GM23338 (cell line): ENCODE data around the gene REG3A. TPM values are rescaled to one million over a fixed set of nuclear protein-coding genes. Genes with fewer than 3 reads are reported as not detected.

Experiments used
- ATAC-seq: fragments of 200-7000 bp; cut with Tn5 transposase; 3 replicates; pipeline ENCODE4 v1.9.1; 2020
- DNase-seq: peaks from one replicate; pipeline ENCODE4 v3.0.0-alpha.2; 2015; ENCODE audit warnings: low spot score
- H2AFZ ChIP-seq: fragments of 200-600 bp; sonication (generic); 2 replicates; pipeline ENCODE4 v1.8.0; 2016; ENCODE audit warnings: antibody characterized with exemption, mild to moderate bottlenecking, moderate library complexity
- H3F3A ChIP-seq: fragments of 200-600 bp; sonication (generic); replicated peaks from 2 replicates; pipeline ENCODE4 v1.8.0; 2017; ENCODE audit warnings: antibody characterized with exemption, mixed run types, low read depth
- H3K27ac ChIP-seq: fragments of 200-600 bp; sonication (generic); 2 replicates; pipeline ENCODE4 v1.6.1; 2016; ENCODE audit warnings: low read depth
- H3K27me3 ChIP-seq: fragments of 200-600 bp; sonication (generic); 2 replicates; pipeline ENCODE4 v1.8.0; 2016; ENCODE audit warnings: mild to moderate bottlenecking, mixed run types, moderate library complexity; ENCODE audit not compliant: insufficient read depth
- H3K36me3 ChIP-seq: fragments of 200-600 bp; sonication (generic); 2 replicates; pipeline ENCODE4 v1.8.0; 2016; ENCODE audit warnings: mild to moderate bottlenecking; ENCODE audit not compliant: insufficient read depth
- H3K4me1 ChIP-seq: fragments of 200-600 bp; sonication (generic); 2 replicates; pipeline ENCODE4 v1.8.0; 2016; ENCODE audit warnings: mild to moderate bottlenecking, moderate library complexity; ENCODE audit not compliant: insufficient read depth
- H3K4me2 ChIP-seq: fragments of 200-600 bp; sonication (generic); 2 replicates; pipeline ENCODE4 v1.7.1; 2017; ENCODE audit warnings: mixed run types
- H3K4me3 ChIP-seq: fragments of 200-600 bp; sonication (generic); 2 replicates; pipeline ENCODE4 v1.6.1; 2016; ENCODE audit warnings: mixed run types
- H3K79me2 ChIP-seq: fragments of 200-600 bp; sonication (generic); replicated peaks from 2 replicates; pipeline ENCODE4 v1.8.0; 2017; ENCODE audit warnings: mild to moderate bottlenecking; ENCODE audit not compliant: insufficient read depth
- H3K9me2 ChIP-seq: fragments of 200-600 bp; sonication (generic); 2 replicates; pipeline ENCODE4 v1.8.0; 2017; ENCODE audit not compliant: insufficient read depth
- H4K20me1 ChIP-seq: fragments of 200-600 bp; sonication (generic); replicated peaks from 2 replicates; pipeline ENCODE4 v1.8.0; 2017; ENCODE audit warnings: mild to moderate bottlenecking; ENCODE audit not compliant: insufficient read depth
- H3K27ac Mint-ChIP-seq: 2 replicates; pipeline ENCODE4 v1.8.0; 2020; ENCODE audit warnings: inconsistent platforms, mild to moderate bottlenecking, moderate library complexity, mixed read lengths
- H3K27me3 Mint-ChIP-seq: 3 replicates; pipeline ENCODE4 v1.8.0; 2022; ENCODE audit warnings: low read depth, mild to moderate bottlenecking, moderate library complexity, mixed read lengths, inconsistent platforms; ENCODE audit not compliant: insufficient read depth, poor library complexity
- H3K36me3 Mint-ChIP-seq: 3 replicates; pipeline ENCODE4 v1.8.0; 2021; ENCODE audit warnings: low read depth, mild to moderate bottlenecking, inconsistent platforms, moderate library complexity, mixed read lengths
- H3K4me1 Mint-ChIP-seq: 3 replicates; pipeline ENCODE4 v1.8.0; 2020; ENCODE audit warnings: mild to moderate bottlenecking, inconsistent platforms, mixed read lengths
- H3K4me3 Mint-ChIP-seq: 3 replicates; pipeline ENCODE4 v1.8.0; 2021; ENCODE audit warnings: moderate library complexity, mild to moderate bottlenecking, inconsistent platforms, mixed read lengths
- H3K9me3 Mint-ChIP-seq: 3 replicates; pipeline ENCODE4 v1.8.0; 2020; ENCODE audit warnings: moderate library complexity, mild to moderate bottlenecking, inconsistent platforms, mixed read lengths
- CREB1 ChIP-seq: fragments of 250-450 bp; sonication (Bioruptor Pico); IDR thresholded peaks from 2 replicates; pipeline ENCODE4 v1.5.0; 2020; ENCODE audit warnings: low read depth, mild to moderate bottlenecking, moderate library complexity
- CTCF ChIP-seq, 2 experiments: fragments of 200-600 bp in 1 of 2; sonication (generic) in 1 of 2; conservative IDR thresholded peaks; 2 replicates each; pipeline versions ENCODE4 v1.5.1 to v1.6.1; 2016 to 2017; ENCODE audit warnings: antibody characterized with exemption in 2 of 2, low read depth in 2 of 2, mild to moderate bottlenecking in 2 of 2, moderate library complexity in 1 of 2
- ETS1 ChIP-seq: IDR thresholded peaks from 2 replicates; pipeline ENCODE4 v1.6.1; 2016; ENCODE audit warnings: antibody characterized with exemption
- EZH2 ChIP-seq: fragments of 200-600 bp; sonication (generic); IDR thresholded peaks from one replicate; pipeline ENCODE4 v1.8.0; 2017; ENCODE audit warnings: antibody characterized with exemption, mild to moderate bottlenecking, low read depth; ENCODE audit not compliant: unreplicated experiment
- EZH2phosphoT487 ChIP-seq: fragments of 200-600 bp; sonication (generic); IDR thresholded peaks from one replicate; pipeline ENCODE4 v1.8.1; 2018; ENCODE audit warnings: antibody characterized with exemption; ENCODE audit not compliant: unreplicated experiment
- JUNB ChIP-seq: IDR thresholded peaks from one replicate; pipeline ENCODE4 v1.6.1; 2016; ENCODE audit warnings: antibody characterized with exemption; ENCODE audit not compliant: unreplicated experiment
- NANOG ChIP-seq: IDR thresholded peaks from 2 replicates; pipeline ENCODE4 v1.6.1; 2016; ENCODE audit warnings: antibody characterized with exemption, borderline replicate concordance
- POLR2AphosphoS5 ChIP-seq: IDR thresholded peaks from 2 replicates; pipeline ENCODE4 v1.6.1; 2016; ENCODE audit warnings: antibody characterized with exemption, low read depth
- REST ChIP-seq: IDR thresholded peaks from one replicate; pipeline ENCODE4 v1.6.1; 2018; ENCODE audit warnings: antibody characterized with exemption; ENCODE audit not compliant: unreplicated experiment
- STAT1 ChIP-seq: IDR thresholded peaks from one replicate; pipeline ENCODE4 v1.6.1; 2016; ENCODE audit warnings: antibody characterized with exemption; ENCODE audit not compliant: unreplicated experiment
- ZNF114 ChIP-seq: fragments of 250-450 bp; sonication (Bioruptor Pico); IDR thresholded peaks from 2 replicates; pipeline ENCODE4 v1.5.0; 2020; ENCODE audit warnings: mild to moderate bottlenecking, moderate library complexity
- ZNF331 ChIP-seq: fragments of 250-450 bp; sonication (Bioruptor Pico); IDR thresholded peaks from 2 replicates; pipeline ENCODE4 v1.5.0; 2020; ENCODE audit warnings: low read depth, mild to moderate bottlenecking, moderate library complexity
- polyA plus RNA-seq: library from polyadenylated mRNA; unstranded; fragments of >200 nt; fragmentation: Nextera tagmentation; extraction: Ambion mirVana; gene quantifications from 2 replicates; pipeline ENCODE4 v1.2.1, GENCODE V29; 2016
- total RNA-seq: library from RNA; depleted of rRNA; stranded (reverse); fragments of >200 nt; shearing (Covaris generic); gene quantifications from 2 replicates; pipeline ENCODE4 v1.2.3, GENCODE V29; 2014

The REG3A gene
- total and polyA plus RNA-seq, 2 experiments from 2014 or later: not detected

- TF ChIP-seq REST (no peak), EZH2 (no peak), EZH2phosphoT487 (no peak), ZNF331 (CRISPR knock-in tag) (no peak), ZNF114 (CRISPR knock-in tag) (no peak), CTCF (conservative IDR thresholded peaks at IDR 0.05; ENCODE audit: low read depth in 2 of 2) (no peak), JUNB (no peak), STAT1 (no peak), POLR2AphosphoS5 (no peak)
Observed at GRCh38 chr2:79138385-79138784, 21.2 kb downstream of the REG3A start (continued).

GRCh38 chr2:79131687-79132086 is 27.9 kb downstream of the REG3A start:
- Histone ChIP-seq H3K27me3 (no peaks in the 10 kb centered on the region), H3K36me3 (no peaks in the 10 kb centered on the region), H2AFZ (no peak overlapping the region), H3F3A (no peaks in the 10 kb centered on the region), H3K79me2 (no peaks in the 10 kb centered on the region), H4K20me1 (no peaks in the 10 kb centered on the region), H3K4me3 (no peak overlapping the region), H3K4me2 (no peak overlapping the region), H3K27ac (no peak overlapping the region), H3K9me2 (0 out of 2 replicates have a peak, but pooled peaks cover 2% of the 10 kb centered on the region), H3K4me1 (no peaks in the 10 kb centered on the region)
- Mint-ChIP-seq H3K27me3 (peaks cover 2% of the 10 kb centered on the region), H3K4me3 (no peak overlapping the region), H3K9me3 (no peaks in the 10 kb centered on the region), H3K36me3 (no peaks in the 10 kb centered on the region), H3K27ac (no peak overlapping the region), H3K4me1 (peaks cover 3% of the 10 kb centered on the region; the same call in 1 of the 3 replicates)
- DNase-seq (no peak), ATAC-seq (no peak)
- TF ChIP-seq EZH2: no peak
- TF ChIP-seq NANOG: no peak
- TF ChIP-seq STAT1: no peak
- TF ChIP-seq JUNB: no peak
- TF ChIP-seq ETS1: no peak
- TF ChIP-seq CREB1 (CRISPR knock-in tag): no peak
- no peak for TF ChIP-seq POLR2AphosphoS5
- no peak for TF ChIP-seq ZNF331 (CRISPR knock-in tag)
- TF ChIP-seq REST: no peak
